OCI-LY7 (cell line): ENCODE data around the gene CDX1. TPM values are rescaled to one million over a fixed set of nuclear protein-coding genes. Genes with fewer than 3 reads are reported as not detected.

Source experiments
- BruUV-seq: library from RNA; stranded (reverse); fragments of 400-500 nt; replicated peaks from 2 replicates; lab custom pipeline; 2021; lab: Mats Ljungman, UMichigan
- CTCF ChIA-PET: fragments of 300-600 bp; sonication (Branson Sonifier 250); formaldehyde crosslinking; loops from one replicate; lab custom pipeline; 2022; ENCODE audit warnings: antibody characterized with exemption; ENCODE audit not compliant: unreplicated experiment; lab: Charles Lee
- POLR2A ChIA-PET: fragments of 300-600 bp; sonication (Branson Sonifier 250); formaldehyde crosslinking; loops from one replicate; lab custom pipeline; 2022; ENCODE audit warnings: antibody characterized with exemption; lab: Charles Lee
- DNase-seq: peaks from one replicate; pipeline ENCODE4 v3.0.0-alpha.2; 2015; ENCODE audit warnings: low spot score
- H2AFZ ChIP-seq: fragments of 200-600 bp; sonication (generic), shearing (Covaris generic); 2 replicates; pipeline ENCODE4 v1.6.1; 2014; ENCODE audit warnings: mild to moderate bottlenecking, antibody characterized with exemption, low read length, moderate library complexity
- H3K27ac ChIP-seq: fragments of 200-600 bp; sonication (generic); 2 replicates; pipeline ENCODE4 v1.5.1; 2014; ENCODE audit warnings: mixed run types, low read depth, mild to moderate bottlenecking, moderate library complexity, low read length, inconsistent platforms; ENCODE audit not compliant: poor library complexity, severe bottlenecking
- H3K36me3 ChIP-seq: fragments of 200-600 bp; sonication (generic); 2 replicates; pipeline ENCODE4 v1.6.1; 2014; ENCODE audit warnings: mild to moderate bottlenecking, antibody characterized with exemption, low read length, moderate library complexity, mixed read lengths; ENCODE audit not compliant: insufficient read depth
- H3K4me1 ChIP-seq: fragments of 200-600 bp; sonication (generic); 2 replicates; pipeline ENCODE4 v1.5.1; 2014; ENCODE audit warnings: mild to moderate bottlenecking, low read length; ENCODE audit not compliant: insufficient read depth, poor library complexity, severe bottlenecking
- H3K4me2 ChIP-seq: fragments of 200-600 bp; sonication (generic); 2 replicates; pipeline ENCODE4 v1.6.1; 2014; ENCODE audit warnings: mild to moderate bottlenecking, low read length
- H3K4me3 ChIP-seq: fragments of 200-600 bp; sonication (generic); 2 replicates; pipeline ENCODE4 v1.5.1; 2014; ENCODE audit warnings: mild to moderate bottlenecking, low read depth, low read length; ENCODE audit not compliant: poor library complexity, severe bottlenecking
- H3K79me2 ChIP-seq: fragments of 200-600 bp; sonication (generic); 2 replicates; pipeline ENCODE4 v1.6.1; 2016; ENCODE audit warnings: low read depth, mild to moderate bottlenecking, low read length, moderate library complexity, mixed read lengths; ENCODE audit not compliant: insufficient read depth
- H3K9me2 ChIP-seq: fragments of 200-600 bp; sonication (generic); 2 replicates; pipeline ENCODE4 v1.6.1; 2016; ENCODE audit warnings: mild to moderate bottlenecking, low read length, mixed read lengths; ENCODE audit not compliant: insufficient read depth
- H3K9me3 ChIP-seq: fragments of 200-600 bp; sonication (generic); 2 replicates; pipeline ENCODE4 v1.6.1; 2014; ENCODE audit warnings: mild to moderate bottlenecking, mixed run types, low read length, mixed read lengths
- H4K20me1 ChIP-seq: fragments of 200-600 bp; sonication (generic); 2 replicates; pipeline ENCODE4 v1.6.1; 2014; ENCODE audit warnings: mild to moderate bottlenecking, antibody characterized with exemption, low read length, moderate library complexity, mixed read lengths; ENCODE audit not compliant: insufficient read depth
- CTCF ChIP-seq: fragments of 200-600 bp; sonication (generic); conservative IDR thresholded peaks from 2 replicates; pipeline ENCODE4 v1.5.1; 2014; ENCODE audit warnings: mild to moderate bottlenecking, antibody characterized with exemption, low read length, moderate library complexity, mixed read lengths
- EZH2phosphoT487 ChIP-seq: fragments of 200-600 bp; sonication (generic); IDR thresholded peaks from 2 replicates; pipeline ENCODE4 v1.6.1; 2018; ENCODE audit warnings: low read depth, borderline replicate concordance, mild to moderate bottlenecking, mixed run types, antibody characterized with exemption, low read length, moderate library complexity, mixed read lengths
- intact Hi-C: fragments of 100-400 bp; cut with micrococcal nuclease; formaldehyde crosslinking; loops from one replicate; pipeline ENCODE4 v1.10.0; 2022; ENCODE audit not compliant: unreplicated experiment
- total RNA-seq, 2 experiments: library from RNA; depleted of rRNA in 1 of 2; stranded (reverse); fragments of >200 nt in 1 of 2; shearing (Covaris generic) in 1 of 2; gene quantifications; 2 replicates each; pipeline ENCODE4 v1.2.3, GENCODE V29; 2014 to 2022

CDX1 gene
- total RNA-seq, 2 experiments from 2014 or later = not detected

GRCh38 chr5:150175076-150175475 lies 8.5 kb downstream of the CDX1 start:
- no peaks in the 10 kb centered on the region for H3K9me3 ChIP-seq
- H2AFZ ChIP-seq = no peak overlapping the region
- no peak for DNase-seq
- H3K36me3 ChIP-seq = no peaks in the 10 kb centered on the region
- no peak overlapping the region for H3K4me2 ChIP-seq
- ChIA-PET CTCF (no interaction called here), POLR2A (interaction anchor here (0.6 kb wide), 1 partner anchor 39 kb away, joined by 5 read pairs; no protein-coding TSS in a partner anchor)
- no peaks in the 10 kb centered on the region for H3K79me2 ChIP-seq
- H3K9me2 ChIP-seq = no peaks in the 10 kb centered on the region
- TF ChIP-seq CTCF (no peak), EZH2phosphoT487 (no peak)
- H3K27ac ChIP-seq = no peak overlapping the region
- intact Hi-C loops = no loop called here
- no peaks in the 10 kb centered on the region for H3K4me1 ChIP-seq
- no peak overlapping the region for H3K4me3 ChIP-seq
- BruUV-seq = no TSS peak
- no peaks in the 10 kb centered on the region for H4K20me1 ChIP-seq

GRCh38 chr5:150175536-150175935 lies 9.0 kb downstream of the CDX1 start:
- ChIA-PET POLR2A (no interaction called here), CTCF (interaction anchor here (0.6 kb wide), 1 partner anchor 175 kb away, joined by 3 read pairs; no protein-coding TSS in a partner anchor)
- no peak overlapping the region for H2AFZ ChIP-seq
- no peak overlapping the region for H3K4me2 ChIP-seq
- TF ChIP-seq EZH2phosphoT487 (no peak), CTCF (peak; percentile 69)
- no peaks in the 10 kb centered on the region for H4K20me1 ChIP-seq
- no peaks in the 10 kb centered on the region for H3K9me3 ChIP-seq
- H3K4me3 ChIP-seq = no peak overlapping the region
- no TSS peak for BruUV-seq
- DNase-seq = peak; percentile 24
- no peaks in the 10 kb centered on the region for H3K79me2 ChIP-seq
- no peaks in the 10 kb centered on the region for H3K4me1 ChIP-seq
- intact Hi-C loops = no loop called here
- no peak overlapping the region for H3K27ac ChIP-seq
- no peaks in the 10 kb centered on the region for H3K36me3 ChIP-seq
- H3K9me2 ChIP-seq = no peaks in the 10 kb centered on the region

GRCh38 chr5:150176745-150177477 lies 10.3 kb downstream of the CDX1 start:
- no peak for DNase-seq
- intact Hi-C loops = no loop called here
- Histone ChIP-seq H3K4me2 (no peak overlapping the region), H3K79me2 (no peaks in the 10 kb centered on the region), H3K27ac (no peak overlapping the region), H3K9me3 (no peaks in the 10 kb centered on the region), H3K4me1 (no peaks in the 10 kb centered on the region), H4K20me1 (no peaks in the 10 kb centered on the region), H2AFZ (no peak overlapping the region), H3K4me3 (no peak overlapping the region), H3K36me3 (no peaks in the 10 kb centered on the region), H3K9me2 (no peaks in the 10 kb centered on the region)
- POLR2A ChIA-PET = no interaction called here
- no peak for TF ChIP-seq CTCF
- TF ChIP-seq EZH2phosphoT487 = no peak
- CTCF ChIA-PET = no interaction called here
- BruUV-seq = no TSS peak
